ENCODE measurements around the gene OR4C6.

Gene OR4C6

GRCh38 chr11:55658031-55658573 lies 3.9 kb upstream of the OR4C6 start:
- no peak for DNase-seq
- TF ChIP-seq CTCF (IDR thresholded peaks at IDR 0.05; ENCODE audit: low read depth, low read length), result no peak
- Histone ChIP-seq H3K36me3 (no peaks in the 10 kb centered on the region), H3K9me3 (ENCODE audit: severe bottlenecking) (no peaks in the 10 kb centered on the region), H3K27ac (no peak overlapping the region), H3K27me3 (ENCODE audit: insufficient read depth, low read depth, severe bottlenecking) (peaks cover 41% of the 10 kb centered on the region), H3K4me3 (ENCODE audit: low read depth, low read length) (no peak overlapping the region)

- H3K36me3 ChIP-seq, result no peaks in the 10 kb centered on the region
- H3K27ac ChIP-seq, result no peak overlapping the region
- H3K27me3 ChIP-seq (ENCODE audit: insufficient read depth, low read depth, severe bottlenecking), result peaks cover 40% of the 10 kb centered on the region
- H3K4me3 ChIP-seq (ENCODE audit: low read depth, low read length), result no peak overlapping the region
- DNase-seq, result no peak
- no peak for TF ChIP-seq CTCF (IDR thresholded peaks at IDR 0.05; ENCODE audit: low read depth, low read length)
- H3K9me3 ChIP-seq (ENCODE audit: severe bottlenecking), result no peaks in the 10 kb centered on the region
Observed at GRCh38 chr11:55658608-55659007, 3.4 kb upstream of the OR4C6 start.

- no peak overlapping the region for H3K4me3 ChIP-seq (ENCODE audit: low read depth, low read length)
- H3K9me3 ChIP-seq (ENCODE audit: severe bottlenecking), result no peaks in the 10 kb centered on the region
- DNase-seq, result no peak
- no peaks in the 10 kb centered on the region for H3K36me3 ChIP-seq
- H3K27ac ChIP-seq, result no peak overlapping the region
- peaks cover 26% of the 10 kb centered on the region for H3K27me3 ChIP-seq (ENCODE audit: insufficient read depth, low read depth, severe bottlenecking)
- TF ChIP-seq CTCF (IDR thresholded peaks at IDR 0.05; ENCODE audit: low read depth, low read length), result no peak
Observed at GRCh38 chr11:55669376-55669775, 7.4 kb downstream of the OR4C6 start.

GRCh38 chr11:55673860-55674259 lies 11.9 kb downstream of the OR4C6 start:
- H3K4me3 ChIP-seq (ENCODE audit: low read depth, low read length), result no peak overlapping the region
- TF ChIP-seq CTCF (IDR thresholded peaks at IDR 0.05; ENCODE audit: low read depth, low read length), result no peak
- no peaks in the 10 kb centered on the region for H3K9me3 ChIP-seq (ENCODE audit: severe bottlenecking)
- peaks cover 29% of the 10 kb centered on the region for H3K27me3 ChIP-seq (ENCODE audit: insufficient read depth, low read depth, severe bottlenecking)
- no peak overlapping the region for H3K27ac ChIP-seq
- no peaks in the 10 kb centered on the region for H3K36me3 ChIP-seq
- no peak for DNase-seq

- DNase-seq, result no peak
- no peaks in the 10 kb centered on the region for H3K27me3 ChIP-seq (ENCODE audit: insufficient read depth, low read depth, severe bottlenecking)
- H3K9me3 ChIP-seq (ENCODE audit: severe bottlenecking), result no peaks in the 10 kb centered on the region
- H3K27ac ChIP-seq, result no peak overlapping the region
- H3K4me3 ChIP-seq (ENCODE audit: low read depth, low read length), result no peak overlapping the region
- TF ChIP-seq CTCF (IDR thresholded peaks at IDR 0.05; ENCODE audit: low read depth, low read length), result no peak
- H3K36me3 ChIP-seq, result no peaks in the 10 kb centered on the region
Observed at GRCh38 chr11:55697817-55698216, 35.8 kb downstream of the OR4C6 start.

- no peaks in the 10 kb centered on the region for H3K9me3 ChIP-seq (ENCODE audit: severe bottlenecking)
- DNase-seq, result no peak
- H3K27ac ChIP-seq, result no peak overlapping the region
- H3K27me3 ChIP-seq (ENCODE audit: insufficient read depth, low read depth, severe bottlenecking), result no peaks in the 10 kb centered on the region
- no peak for TF ChIP-seq CTCF (IDR thresholded peaks at IDR 0.05; ENCODE audit: low read depth, low read length)
- H3K4me3 ChIP-seq (ENCODE audit: low read depth, low read length), result no peak overlapping the region
- no peaks in the 10 kb centered on the region for H3K36me3 ChIP-seq
Observed at GRCh38 chr11:55701429-55701828, 39.4 kb downstream of the OR4C6 start.
